ENCODE data around the gene MTR.

MTR gene

GRCh38 chr1:236795035-236795756 is at the start of gene MTR:
TSS of gene MTR (plus strand) at chr1:236795292. CDS start at chr1:236795704, 412 bp downstream.
- TF ChIP-seq CTCF (IDR thresholded peaks at IDR 0.05; ENCODE audit: low read depth, low read length), result no peak
- H3K4me3 ChIP-seq (ENCODE audit: low read depth, low read length), result peak within 1 kb of the TSS; percentile 88
- DNase-seq (ENCODE audit: low read depth, low spot score), result peak; percentile 98
- in situ Hi-C loops (cut with HindIII; ENCODE audit: low sequenced_read_pairs), result no loop called here

GRCh38 chr1:236746785-236747184 is 48.3 kb upstream of the MTR start:
- TF ChIP-seq CTCF (IDR thresholded peaks at IDR 0.05; ENCODE audit: low read depth, low read length), result no peak
- in situ Hi-C loops (cut with HindIII; ENCODE audit: low sequenced_read_pairs), result no loop called here
- H3K4me3 ChIP-seq (ENCODE audit: low read depth, low read length), result no peak overlapping the region
- no peak for DNase-seq (ENCODE audit: low read depth, low spot score)

GRCh38 chr1:236747311-236747985 is 47.6 kb upstream of the MTR start:
- no peak for DNase-seq (ENCODE audit: low read depth, low spot score)
- in situ Hi-C loops (cut with HindIII; ENCODE audit: low sequenced_read_pairs), result no loop called here
- no peak for TF ChIP-seq CTCF (IDR thresholded peaks at IDR 0.05; ENCODE audit: low read depth, low read length)
- H3K4me3 ChIP-seq (ENCODE audit: low read depth, low read length), result no peak overlapping the region

GRCh38 chr1:236748268-236748870 is 46.7 kb upstream of the MTR start:
- in situ Hi-C loops (cut with HindIII; ENCODE audit: low sequenced_read_pairs), result no loop called here
- DNase-seq (ENCODE audit: low read depth, low spot score), result no peak
- no peak overlapping the region for H3K4me3 ChIP-seq (ENCODE audit: low read depth, low read length)
- peak; percentile 28 for TF ChIP-seq CTCF (IDR thresholded peaks at IDR 0.05; ENCODE audit: low read depth, low read length)

- no peak overlapping the region for H3K4me3 ChIP-seq (ENCODE audit: low read depth, low read length)
- no peak for TF ChIP-seq CTCF (IDR thresholded peaks at IDR 0.05; ENCODE audit: low read depth, low read length)
- DNase-seq (ENCODE audit: low read depth, low spot score), result no peak
- in situ Hi-C loops (cut with HindIII; ENCODE audit: low sequenced_read_pairs), result no loop called here
Observed at GRCh38 chr1:236750928-236751327, 44.2 kb upstream of the MTR start.

- no peak overlapping the region for H3K4me3 ChIP-seq (ENCODE audit: low read depth, low read length)
- TF ChIP-seq CTCF (IDR thresholded peaks at IDR 0.05; ENCODE audit: low read depth, low read length), result no peak
- DNase-seq (ENCODE audit: low read depth, low spot score), result no peak
- in situ Hi-C loops (cut with HindIII; ENCODE audit: low sequenced_read_pairs), result no loop called here
Observed at GRCh38 chr1:236751385-236751784, 43.7 kb upstream of the MTR start.
